Spinal cord (tissue), 10 donors: ENCODE results near the gene CHST6. TPM values are rescaled to one million over a fixed set of nuclear protein-coding genes. Genes with fewer than 3 reads are reported as not detected.
"Not testable (repeated sequence)": the region's sequence is repeated elsewhere in the genome, so short reads cannot be mapped to it uniquely, and the experiment has no call there.

ENCODE experiments used
- DNase-seq, 6 donors: peaks; one replicate each; pipeline versions ENCODE4 v3.0.0 to v3.0.0-alpha.2; 2013 to 2015; ENCODE audit warnings: low spot score in 6 of 6, low read depth in 4 of 6
- H3K27ac ChIP-seq: one replicate; pipeline ENCODE4 v1.5.1; 2013; ENCODE audit warnings: low read depth, low read length, control low read depth
- H3K27me3 ChIP-seq: one replicate; pipeline ENCODE4 v1.6.1; 2013; ENCODE audit warnings: low read length; ENCODE audit not compliant: control insufficient read depth, insufficient read depth
- H3K36me3 ChIP-seq: one replicate; pipeline ENCODE4 v1.6.1; 2013; ENCODE audit warnings: low read length; ENCODE audit not compliant: control insufficient read depth, insufficient read depth
- H3K4me1 ChIP-seq: one replicate; pipeline ENCODE4 v1.6.1; 2013; ENCODE audit warnings: low read length; ENCODE audit not compliant: control insufficient read depth, insufficient read depth
- H3K4me3 ChIP-seq: one replicate; pipeline ENCODE4 v1.5.1; 2013; ENCODE audit warnings: low read depth, low read length, control low read depth
- H3K9me3 ChIP-seq: one replicate; pipeline ENCODE4 v1.6.1; 2013; ENCODE audit warnings: low read length; ENCODE audit not compliant: control insufficient read depth, insufficient read depth
- WGBS: methylation state at CpG from one replicate; pipeline ENCODE4 v1.1.5; 2013; ENCODE audit warnings: missing lambda C conversion rate; ENCODE audit not compliant: insufficient coverage; 5-methylcytosine and 5-hydroxymethylcytosine counted together
- polyA plus RNA-seq, 2 donors: library from polyadenylated mRNA; unstranded; fragments of 120-200 nt; gene quantifications; one replicate each; pipeline ENCODE4 v1.2.1, GENCODE V29; 2013; ENCODE audit not compliant: insufficient read length in 2 of 2
- total RNA-seq, 2 donors: library from RNA; depleted of rRNA in 1 of 2; stranded (reverse); fragments of 120-200 nt in 1 of 2; fragments of >200 nt in 1 of 2; gene quantifications; one replicate each; pipeline versions ENCODE4 v1.2.3 to v1.2.4, GENCODE V29; 2013 to 2014
- donor health status: healthy.

Gene CHST6
- total and polyA plus RNA-seq, 4 donors = 5.4 to 12.3 (median 9.7) TPM

DNA sequence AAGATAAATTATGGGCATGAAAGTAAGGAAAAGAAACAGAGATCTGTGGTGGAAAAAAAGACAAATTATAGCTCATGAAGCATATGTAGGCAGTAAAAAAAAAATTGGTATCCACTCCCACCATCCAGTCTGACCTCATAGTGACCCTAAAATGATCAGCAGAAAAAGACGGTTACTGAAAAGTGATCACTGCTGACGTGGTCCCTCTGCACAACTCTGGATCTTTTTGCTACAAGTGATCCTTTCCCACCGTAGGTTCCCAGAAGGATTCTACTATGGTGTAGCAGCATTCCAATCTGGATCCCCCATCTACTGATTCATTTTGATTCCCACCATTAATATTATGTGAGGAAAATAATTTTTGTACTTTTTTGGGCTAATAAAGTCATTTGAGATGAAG lies 10.9 kb upstream of the CHST6 start:
- DNase-seq = no peak
- no peak overlapping the region for H3K27ac ChIP-seq
- H3K9me3 ChIP-seq = no peaks in the 10 kb centered on the region
- H3K36me3 ChIP-seq = no peaks in the 10 kb centered on the region
- H3K4me3 ChIP-seq = no peak overlapping the region
- no peaks in the 10 kb centered on the region for H3K27me3 ChIP-seq
- whole genome bisulfite sequencing = no CpG with 5 or more reads among the region's 3 CpGs
- peaks cover 10% of the 10 kb centered on the region for H3K4me1 ChIP-seq

- WGBS = 88% methylated on average over 1 of the region's 1 CpG
- H3K4me3 ChIP-seq = no peak overlapping the region
- H3K36me3 ChIP-seq = no peaks in the 10 kb centered on the region
- H3K4me1 ChIP-seq = peaks cover 13% of the 10 kb centered on the region
- no peak overlapping the region for H3K27ac ChIP-seq
- DNase-seq = no peak
- H3K27me3 ChIP-seq = no peaks in the 10 kb centered on the region
- no peaks in the 10 kb centered on the region for H3K9me3 ChIP-seq
Measured at GRCh38 chr16:75503801-75504200, 8.6 kb upstream of the CHST6 start.

DNA sequence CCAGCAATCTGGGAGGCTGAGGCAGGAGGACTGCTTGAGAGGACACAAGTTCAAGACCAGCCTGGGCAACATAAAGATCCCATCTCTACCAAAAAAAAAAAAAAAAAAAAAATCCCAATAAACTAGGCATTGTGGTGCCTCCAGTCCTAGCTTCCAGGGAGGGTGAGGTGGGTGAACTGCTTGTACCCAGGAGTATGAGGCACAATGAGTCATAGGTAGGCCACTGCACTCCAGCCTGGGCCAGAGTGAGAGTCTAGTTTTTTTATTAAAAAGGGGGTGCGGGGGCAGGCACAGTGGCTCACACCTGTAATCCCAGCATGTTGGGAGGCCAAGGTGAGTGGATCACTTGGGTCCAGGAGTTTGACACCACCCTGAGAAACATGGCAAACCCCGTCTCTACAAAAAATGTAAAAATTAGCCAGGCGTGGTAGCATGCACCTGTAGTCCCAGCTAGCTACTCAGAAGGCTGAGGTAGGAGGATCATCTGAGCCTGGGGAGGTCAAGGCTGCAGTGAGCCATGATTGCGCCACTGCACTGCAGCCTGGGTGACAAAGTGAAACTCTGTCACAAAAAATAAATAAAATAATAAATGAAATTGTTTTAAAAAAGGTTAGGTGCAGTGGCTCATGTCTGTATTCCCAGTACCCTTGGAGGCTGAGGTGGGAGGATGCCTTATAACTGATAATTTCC lies 7.8 kb upstream of the CHST6 start:
- Histone ChIP-seq H3K36me3 (no peaks in the 10 kb centered on the region), H3K4me1 (peaks cover 21% of the 10 kb centered on the region), H3K9me3 (no peaks in the 10 kb centered on the region), H3K27me3 (no peaks in the 10 kb centered on the region), H3K27ac (no peak overlapping the region), H3K4me3 (no peak overlapping the region)
- 94% methylated on average over 3 of the region's 4 CpGs for WGBS
- no peak for DNase-seq

- DNase-seq = peak in 4 of 6 donors; percentile 42 to 89 (median 74)
- H3K9me3 ChIP-seq, H3K27ac ChIP-seq, H3K4me3 ChIP-seq, H3K27me3 ChIP-seq, H3K36me3 ChIP-seq: not testable (repeated sequence)
- no CpG with 5 or more reads among the region's 6 CpGs for WGBS
- peaks cover 24% of the 10 kb centered on the region for H3K4me1 ChIP-seq
Measured at GRCh38 chr16:75501820-75502219, 6.6 kb upstream of the CHST6 start.

DNA sequence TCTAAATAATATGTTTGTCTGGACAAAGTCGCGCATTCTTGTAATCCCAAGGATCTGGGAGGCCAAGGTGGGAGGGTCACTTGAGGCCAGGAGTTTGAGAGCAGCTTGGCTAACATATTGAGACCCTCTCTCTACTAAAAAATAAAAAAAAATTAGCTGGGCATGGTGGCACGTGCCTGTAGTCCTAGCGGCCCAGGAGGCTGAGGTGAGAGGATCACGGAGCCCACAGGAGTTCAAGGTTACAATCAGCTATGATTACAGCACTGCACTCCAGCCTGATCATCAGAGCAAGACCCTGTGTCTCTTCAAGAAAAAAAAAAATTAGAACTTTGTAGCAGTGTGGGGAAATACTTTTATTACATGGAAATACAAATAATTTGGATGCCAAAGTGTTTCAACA lies 6.1 kb upstream of the CHST6 start:
- no peak for DNase-seq
- WGBS = 73% methylated on average over 3 of the region's 5 CpGs
- H3K27me3 ChIP-seq = no peaks in the 10 kb centered on the region
- no peaks in the 10 kb centered on the region for H3K9me3 ChIP-seq
- no peak overlapping the region for H3K4me3 ChIP-seq
- no peaks in the 10 kb centered on the region for H3K36me3 ChIP-seq
- H3K4me1 ChIP-seq = peaks cover 24% of the 10 kb centered on the region
- no peak overlapping the region for H3K27ac ChIP-seq

- H3K27me3 ChIP-seq, H3K9me3 ChIP-seq, H3K36me3 ChIP-seq, H3K4me3 ChIP-seq: not testable (repeated sequence)
- DNase-seq = peak in 2 of 6 donors; percentile 83 to 88
- Histone ChIP-seq H3K27ac (peak overlapping the region; percentile 75), H3K4me1 (peaks cover 43% of the 10 kb centered on the region)
- WGBS = 15% methylated on average over 2 of the region's 13 CpGs
Measured at GRCh38 chr16:75498605-75499322, 3.5 kb upstream of the CHST6 start.

- no peaks in the 10 kb centered on the region for H3K9me3 ChIP-seq
- WGBS = no CpG with 5 or more reads among the region's 4 CpGs
- H3K27me3 ChIP-seq = no peaks in the 10 kb centered on the region
- no peak overlapping the region for H3K27ac ChIP-seq
- H3K4me3 ChIP-seq = no peak overlapping the region
- DNase-seq = peak in 2 of 6 donors; percentile 16 to 34
- peaks cover 49% of the 10 kb centered on the region for H3K4me1 ChIP-seq
- H3K36me3 ChIP-seq = no peaks in the 10 kb centered on the region
Measured at GRCh38 chr16:75497558-75497957, 2.3 kb upstream of the CHST6 start.

GRCh38 chr16:75494661-75495075 lies 573 bp downstream of the CHST6 start:
- WGBS = under 1% methylated on average over 26 of the region's 26 CpGs
- Histone ChIP-seq H3K4me3 (peak overlapping the region; percentile 67), H3K9me3 (no peaks in the 10 kb centered on the region), H3K4me1 (peaks cover 48% of the 10 kb centered on the region), H3K36me3 (no peaks in the 10 kb centered on the region), H3K27ac (peak overlapping the region; percentile 50), H3K27me3 (no peaks in the 10 kb centered on the region)
- DNase-seq = peak in 2 of 6 donors; percentile 31 to 43

GRCh38 chr16:75494184-75494583 lies 1.1 kb downstream of the CHST6 start:
- WGBS = 50% methylated on average over 5 of the region's 5 CpGs
- Histone ChIP-seq H3K4me3 (peak overlapping the region; percentile 67), H3K9me3 (no peaks in the 10 kb centered on the region), H3K27ac (no peak overlapping the region), H3K4me1 (peaks cover 48% of the 10 kb centered on the region), H3K36me3 (no peaks in the 10 kb centered on the region), H3K27me3 (no peaks in the 10 kb centered on the region)
- DNase-seq = no peak

DNA sequence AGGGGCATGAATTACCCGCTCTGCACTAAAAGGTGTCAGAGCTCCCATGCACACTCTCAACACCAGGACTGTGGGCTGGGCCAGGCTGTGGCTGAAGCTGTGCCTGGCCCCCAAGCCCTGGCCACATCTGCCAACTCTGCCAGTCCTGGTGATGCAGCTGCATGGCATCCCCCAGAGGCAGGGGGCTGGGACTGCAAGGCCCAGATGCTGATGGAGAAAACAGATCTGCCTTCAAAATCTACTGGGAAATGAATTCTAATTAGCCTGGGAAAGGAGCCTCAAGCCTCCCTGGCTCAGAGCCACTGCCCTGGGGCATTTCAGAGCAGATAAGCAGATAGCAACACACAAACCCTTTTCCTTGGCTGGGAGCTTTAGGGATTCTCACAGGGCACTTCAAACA lies 3.4 kb downstream of the CHST6 start:
- no peaks in the 10 kb centered on the region for H3K27me3 ChIP-seq
- peaks cover 34% of the 10 kb centered on the region for H3K4me1 ChIP-seq
- H3K36me3 ChIP-seq = peaks cover 7% of the 10 kb centered on the region
- DNase-seq = peak in 2 of 6 donors; percentile 58 to 81
- H3K9me3 ChIP-seq = no peaks in the 10 kb centered on the region
- H3K4me3 ChIP-seq = no peak overlapping the region
- 85% methylated on average over 1 of the region's 1 CpG for WGBS
- no peak overlapping the region for H3K27ac ChIP-seq
